ENCODE results near the gene ZNF385B. TPM values are rescaled to one million over a fixed set of nuclear protein-coding genes. Genes with fewer than 3 reads are reported as not detected.

ZNF385B gene
- total and polyA plus RNA-seq, 4 donors: 13.5 to 70.8 (median 45.2) TPM

GRCh38 chr2:179622635-179623300, 238.6 kb downstream of the ZNF385B start:
- H3K4me3 ChIP-seq: no peak overlapping the region
- WGBS, 2 donors: 85 to 89% methylated on average over 3 of the region's 3 CpGs
- H3K27me3 ChIP-seq (ENCODE audit: control insufficient read depth in 3 of 3, insufficient read depth in 3 of 3, low read length in 2 of 3): no peaks in the 10 kb centered on the region
- peaks cover 0 to 5% (median 0%) of the 10 kb centered on the region in 5 donors for H3K4me1 ChIP-seq (ENCODE audit: control insufficient read depth in 5 of 5, insufficient read depth in 5 of 5, low read length in 5 of 5)
- H3K9me3 ChIP-seq (ENCODE audit: control insufficient read depth in 4 of 4, insufficient read depth in 3 of 4, low read length in 3 of 4): no peaks in the 10 kb centered on the region
- DNase-seq (no peak), ATAC-seq (ENCODE audit: insufficient read depth, low FRiP score) (no peak)
- H3K9ac ChIP-seq (ENCODE audit: insufficient read depth in 1 of 2, low read length in 2 of 2): no peak overlapping the region
- no peaks in the 10 kb centered on the region for H3K36me3 ChIP-seq (ENCODE audit: control insufficient read depth in 4 of 4, insufficient read depth in 4 of 4, low read length in 4 of 4)
- no peak overlapping the region for H3K27ac ChIP-seq (ENCODE audit: low read depth in 1 of 2, low read length in 1 of 2)
- TF ChIP-seq CTCF (IDR thresholded peaks at IDR 0.05; ENCODE audit: control extremely low read depth, extremely low read depth): no peak

- Histone ChIP-seq H3K27ac (ENCODE audit: low read depth in 1 of 2, low read length in 1 of 2) (no peak overlapping the region), H3K36me3 (ENCODE audit: control insufficient read depth in 4 of 4, insufficient read depth in 4 of 4, low read length in 4 of 4) (no peaks in the 10 kb centered on the region), H3K27me3 (ENCODE audit: control insufficient read depth in 3 of 3, insufficient read depth in 3 of 3, low read length in 2 of 3) (no peaks in the 10 kb centered on the region), H3K9ac (ENCODE audit: insufficient read depth in 1 of 2, low read length in 2 of 2) (no peak overlapping the region), H3K4me3 (no peak overlapping the region), H3K4me1 (ENCODE audit: control insufficient read depth in 5 of 5, insufficient read depth in 5 of 5, low read length in 5 of 5) (peaks cover 0 to 2% (median 0%) of the 10 kb centered on the region in 5 donors), H3K9me3 (ENCODE audit: control insufficient read depth in 4 of 4, insufficient read depth in 3 of 4, low read length in 3 of 4) (no peaks in the 10 kb centered on the region)
- TF ChIP-seq CTCF (IDR thresholded peaks at IDR 0.05; ENCODE audit: control extremely low read depth, extremely low read depth): no peak
- DNase-seq: no peak
- ATAC-seq (ENCODE audit: insufficient read depth, low FRiP score): no peak
- WGBS, 2 donors: 56 to 64% methylated on average over 1 of the region's 1 CpG
These were observed 239.3 kb downstream of the ZNF385B start for GRCh38 chr2:179622112-179622511.

DNA sequence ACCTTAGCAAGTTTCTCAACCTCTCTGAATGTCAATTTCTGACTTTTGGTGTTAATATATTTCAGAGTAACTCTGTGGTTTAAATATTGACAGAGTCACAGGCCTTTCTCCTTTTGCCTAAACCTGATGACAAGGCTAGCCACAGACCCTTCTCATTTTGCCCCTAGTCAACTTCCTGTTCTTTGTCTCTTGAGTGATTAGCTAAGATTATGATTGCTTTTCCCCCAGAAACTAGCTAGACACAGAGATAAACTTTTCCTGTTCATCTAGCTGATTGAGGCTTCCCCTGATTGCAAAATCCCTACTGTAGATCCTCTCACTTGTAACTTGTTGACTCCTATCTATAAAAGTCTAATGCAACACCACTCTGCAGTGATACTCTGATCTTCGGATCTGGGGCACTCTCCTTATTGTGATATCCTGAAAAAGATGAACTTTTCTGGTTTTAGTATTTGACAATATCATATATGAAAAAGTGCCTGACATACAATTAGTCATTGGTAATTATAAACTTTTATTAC, 241.4 kb downstream of the ZNF385B start:
- DNase-seq: no peak
- H3K4me1 ChIP-seq (ENCODE audit: control insufficient read depth in 5 of 5, insufficient read depth in 5 of 5, low read length in 5 of 5): peaks cover 0 to 2% (median 0%) of the 10 kb centered on the region in 5 donors

More for the DNA sequence above, 241.4 kb downstream of the ZNF385B start:
- Histone ChIP-seq H3K9ac (ENCODE audit: insufficient read depth in 1 of 2, low read length in 2 of 2) (no peak overlapping the region), H3K4me3 (no peak overlapping the region), H3K9me3 (ENCODE audit: control insufficient read depth in 4 of 4, insufficient read depth in 3 of 4, low read length in 3 of 4) (no peaks in the 10 kb centered on the region), H3K36me3 (ENCODE audit: control insufficient read depth in 4 of 4, insufficient read depth in 4 of 4, low read length in 4 of 4) (no peaks in the 10 kb centered on the region), H3K27me3 (ENCODE audit: control insufficient read depth in 3 of 3, insufficient read depth in 3 of 3, low read length in 2 of 3) (no peaks in the 10 kb centered on the region), H3K27ac (ENCODE audit: low read depth in 1 of 2, low read length in 1 of 2) (no peak overlapping the region)
- 92 to 94% methylated on average over 1 of the region's 1 CpG for WGBS, 2 donors
- no peak for TF ChIP-seq CTCF (IDR thresholded peaks at IDR 0.05; ENCODE audit: control extremely low read depth, extremely low read depth)
- ATAC-seq (ENCODE audit: insufficient read depth, low FRiP score): no peak

Data from lung (tissue), 12 donors.